GM10248 (cell line): ENCODE measurements around the gene ITPR1.

Experiments
- CTCF ChIA-PET: fragments of 300-600 bp; sonication (Branson Sonifier 250); formaldehyde crosslinking; extraction: SDS; loops from one replicate; lab custom pipeline; 2021; ENCODE audit warnings: antibody characterized with exemption; lab: Yijun Ruan, JAX
- POLR2A ChIA-PET: fragments of 350-650 bp; sonication (Branson Sonifier 250); formaldehyde crosslinking; extraction: SDS; loops from one replicate; lab custom pipeline; 2020; ENCODE audit warnings: antibody characterized with exemption; lab: Yijun Ruan, JAX
- DNase-seq: peaks from one replicate; pipeline ENCODE4 v3.0.0; 2012; ENCODE audit errors: extremely low spot score
- TF ChIP-seq, protein P1 (sequence below): IDR thresholded peaks from 2 replicates; pipeline ENCODE4 v1.5.1; 2012; ENCODE audit warnings: mild to moderate bottlenecking, low read depth; ENCODE audit errors: extremely low read depth, missing control alignments, control extremely low read depth

Gene ITPR1

DNA sequence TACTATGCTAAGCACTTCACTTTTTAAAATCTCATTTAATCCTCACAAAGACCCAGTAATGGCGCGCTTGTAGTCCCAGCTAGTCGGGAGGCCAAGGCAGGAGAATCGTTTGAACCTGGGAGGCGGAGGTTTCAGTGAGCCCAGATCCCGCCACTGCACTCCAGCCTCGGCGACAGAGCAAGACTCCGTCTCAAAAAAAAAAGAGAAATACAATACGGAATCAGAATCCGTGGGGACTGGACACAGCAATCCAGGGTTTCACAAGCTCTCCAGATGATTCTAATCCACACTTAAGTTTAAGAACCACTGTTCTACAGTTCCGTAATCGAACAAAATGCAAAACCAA is 25.7 kb upstream of the ITPR1 start:
- ChIA-PET POLR2A (interaction anchor here (1.0 to 1.1 kb wide), 2 partner anchors 26 to 27 kb away, joined by 3 to 12 read pairs; partner anchors contain the start of gene ITPR1), CTCF (interaction anchor here (0.6 to 2.0 kb wide), 3 partner anchors 19 to 166 kb away, joined by 6 to 7 read pairs (median 6); no protein-coding TSS in a partner anchor)
- DNase-seq = no peak
- TF ChIP-seq, protein P1, sequence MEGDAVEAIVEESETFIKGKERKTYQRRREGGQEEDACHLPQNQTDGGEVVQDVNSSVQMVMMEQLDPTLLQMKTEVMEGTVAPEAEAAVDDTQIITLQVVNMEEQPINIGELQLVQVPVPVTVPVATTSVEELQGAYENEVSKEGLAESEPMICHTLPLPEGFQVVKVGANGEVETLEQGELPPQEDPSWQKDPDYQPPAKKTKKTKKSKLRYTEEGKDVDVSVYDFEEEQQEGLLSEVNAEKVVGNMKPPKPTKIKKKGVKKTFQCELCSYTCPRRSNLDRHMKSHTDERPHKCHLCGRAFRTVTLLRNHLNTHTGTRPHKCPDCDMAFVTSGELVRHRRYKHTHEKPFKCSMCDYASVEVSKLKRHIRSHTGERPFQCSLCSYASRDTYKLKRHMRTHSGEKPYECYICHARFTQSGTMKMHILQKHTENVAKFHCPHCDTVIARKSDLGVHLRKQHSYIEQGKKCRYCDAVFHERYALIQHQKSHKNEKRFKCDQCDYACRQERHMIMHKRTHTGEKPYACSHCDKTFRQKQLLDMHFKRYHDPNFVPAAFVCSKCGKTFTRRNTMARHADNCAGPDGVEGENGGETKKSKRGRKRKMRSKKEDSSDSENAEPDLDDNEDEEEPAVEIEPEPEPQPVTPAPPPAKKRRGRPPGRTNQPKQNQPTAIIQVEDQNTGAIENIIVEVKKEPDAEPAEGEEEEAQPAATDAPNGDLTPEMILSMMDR = no peak

DNA sequence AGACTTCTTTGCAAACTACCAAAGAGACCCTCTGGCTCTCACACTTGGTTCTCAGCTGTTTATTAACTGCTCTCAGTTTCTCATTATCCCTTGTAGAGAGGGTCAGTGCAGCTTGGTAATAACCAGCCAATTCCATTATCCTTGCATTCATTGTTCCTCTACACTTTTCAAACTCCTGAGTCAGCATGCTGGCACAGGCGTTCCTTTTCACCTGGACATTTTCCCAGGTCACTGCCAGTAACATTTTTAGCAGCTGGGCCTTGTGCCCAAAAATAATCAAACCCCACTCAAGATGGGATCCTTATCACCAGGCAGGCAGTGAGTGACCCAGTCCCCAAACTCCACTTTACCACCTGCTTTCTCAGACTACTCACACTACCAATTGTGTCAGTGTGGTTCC is 21.2 kb upstream of the ITPR1 start:
- ChIA-PET CTCF (no interaction called here), POLR2A (no interaction called here)
- TF ChIP-seq, protein P1 = no peak
- DNase-seq = no peak

DNA sequence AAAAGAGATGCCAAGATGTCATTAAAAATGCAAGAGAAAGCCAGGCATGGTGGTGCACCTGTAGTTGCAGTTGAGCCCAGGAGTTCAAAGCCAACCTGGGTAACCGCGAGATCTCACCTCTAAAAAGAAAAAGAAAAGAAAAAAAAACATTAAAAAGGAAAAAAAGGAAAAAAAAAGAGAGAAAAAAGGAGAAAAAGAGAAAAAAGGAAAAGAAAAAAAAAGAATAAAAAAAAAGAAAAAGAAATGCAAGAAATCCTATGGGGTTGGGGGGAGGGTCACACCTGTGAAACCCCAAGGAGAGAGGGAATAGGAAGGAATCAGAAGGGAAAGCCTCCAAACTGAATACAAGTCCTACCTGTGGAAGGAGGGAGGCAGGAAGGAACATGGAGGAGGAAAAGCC is 20.8 kb upstream of the ITPR1 start:
- no peak for DNase-seq
- POLR2A ChIA-PET = no interaction called here
- CTCF ChIA-PET = interaction anchor here (0.7 to 1.2 kb wide), 2 partner anchors 75 to 121 kb away, joined by 3 read pairs; no protein-coding TSS in a partner anchor
- TF ChIP-seq, protein P1 = no peak

DNA sequence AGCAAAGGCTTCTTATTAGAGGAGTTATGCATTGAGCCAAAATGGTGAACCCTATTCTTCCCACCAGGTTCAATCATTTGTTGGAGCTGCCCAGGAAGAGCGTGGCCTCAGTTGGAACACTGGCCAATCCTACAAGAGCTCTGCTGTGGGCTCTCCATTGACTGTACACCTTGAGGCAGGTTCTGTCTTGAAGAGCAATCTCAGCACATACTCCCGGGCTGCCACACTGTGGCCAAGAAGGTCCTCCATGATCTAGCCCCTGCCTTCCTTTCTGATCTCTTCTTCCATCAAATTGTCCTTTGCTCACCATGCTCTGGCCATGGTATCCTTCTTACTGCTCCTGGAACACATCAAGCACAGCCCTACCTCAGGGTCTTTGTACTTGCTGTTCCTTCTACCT is 20.4 kb upstream of the ITPR1 start:
- DNase-seq = no peak
- ChIA-PET CTCF (interaction anchor here (0.7 to 1.2 kb wide), 2 partner anchors 75 to 122 kb away, joined by 3 read pairs; no protein-coding TSS in a partner anchor), POLR2A (no interaction called here)
- TF ChIP-seq, protein P1 = no peak

DNA sequence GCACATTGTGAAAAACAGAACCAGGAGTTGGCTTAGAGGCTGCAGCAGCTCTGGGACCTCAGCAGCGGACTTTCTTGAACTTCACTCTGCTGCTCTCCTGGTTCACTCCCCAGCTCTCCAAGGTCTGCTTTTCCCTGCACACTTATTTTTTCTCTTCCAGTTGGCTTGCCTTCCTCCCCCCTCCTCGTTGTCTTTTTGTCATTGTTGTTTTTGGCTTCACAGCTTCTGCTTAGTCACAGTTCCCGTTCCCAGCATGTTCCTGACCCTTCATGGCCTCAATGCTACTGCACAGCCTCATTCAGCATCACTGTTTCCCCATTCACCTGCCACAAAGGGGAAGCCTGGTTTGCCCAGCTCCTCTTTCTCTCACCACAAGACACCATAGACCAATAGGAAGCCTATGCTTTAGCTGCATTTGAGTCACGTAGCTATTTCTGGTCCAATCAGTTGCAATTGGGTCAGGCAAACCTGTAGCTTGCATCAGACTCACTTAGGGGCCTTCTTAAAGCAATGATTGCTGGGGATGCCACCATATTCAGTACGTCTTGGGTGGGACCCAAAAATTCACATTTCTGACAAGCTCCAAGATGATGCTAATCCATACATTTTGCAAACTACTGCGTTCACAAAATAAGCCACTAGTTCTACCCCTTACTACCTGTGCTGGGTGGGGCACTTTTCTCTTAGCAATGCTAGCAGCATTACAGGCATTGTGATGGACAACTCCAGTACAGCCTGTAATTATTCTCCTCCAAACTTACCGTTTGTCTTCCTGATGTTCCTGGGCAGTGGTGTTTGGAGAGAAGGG is 18.3 kb upstream of the ITPR1 start:
- TF ChIP-seq, protein P1 = no peak
- CTCF ChIA-PET = interaction anchor here (0.9 to 1.5 kb wide), 4 partner anchors 13 to 159 kb away, joined by 3 to 4 read pairs (median 4); no protein-coding TSS in a partner anchor
- no peak for DNase-seq
- POLR2A ChIA-PET = interaction anchor here (2.1 kb wide), 1 partner anchor 19 kb away, joined by 17 read pairs; the partner anchor contains the start of gene ITPR1

DNA sequence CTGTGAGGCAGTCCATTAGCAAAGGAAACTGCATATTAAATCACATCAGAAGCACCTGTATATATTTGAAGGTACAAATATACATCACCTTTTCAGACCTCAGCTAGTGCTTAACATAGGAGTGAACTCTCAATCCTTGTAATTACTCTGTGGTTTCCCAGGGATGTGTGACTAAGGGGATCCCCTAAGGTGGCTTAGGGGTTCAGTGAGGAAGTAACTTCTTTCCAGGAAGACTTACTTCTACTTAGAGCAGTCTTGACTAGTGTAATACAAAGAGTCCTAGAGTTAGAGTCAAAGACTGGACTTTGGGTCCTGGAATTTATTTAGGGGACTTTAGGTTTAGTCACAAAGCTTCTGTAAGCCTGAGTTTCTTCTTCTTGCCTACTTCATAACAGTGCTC is 17.3 kb upstream of the ITPR1 start:
- no peak for DNase-seq
- TF ChIP-seq, protein P1 = no peak
- CTCF ChIA-PET = interaction anchor here (0.9 to 1.5 kb wide), 2 partner anchors 12 to 14 kb away, joined by 3 to 4 read pairs; no protein-coding TSS in a partner anchor
- POLR2A ChIA-PET = interaction anchor here (2.1 kb wide), 1 partner anchor 18 kb away, joined by 17 read pairs; the partner anchor contains the start of gene ITPR1
